ENCODE measurements around the gene MYL5. TPM values are rescaled to one million over a fixed set of nuclear protein-coding genes. Genes with fewer than 3 reads are reported as not detected.

MYL5 gene
- total RNA-seq, 1 experiment from 2014 or later = 17.1 TPM

DNA sequence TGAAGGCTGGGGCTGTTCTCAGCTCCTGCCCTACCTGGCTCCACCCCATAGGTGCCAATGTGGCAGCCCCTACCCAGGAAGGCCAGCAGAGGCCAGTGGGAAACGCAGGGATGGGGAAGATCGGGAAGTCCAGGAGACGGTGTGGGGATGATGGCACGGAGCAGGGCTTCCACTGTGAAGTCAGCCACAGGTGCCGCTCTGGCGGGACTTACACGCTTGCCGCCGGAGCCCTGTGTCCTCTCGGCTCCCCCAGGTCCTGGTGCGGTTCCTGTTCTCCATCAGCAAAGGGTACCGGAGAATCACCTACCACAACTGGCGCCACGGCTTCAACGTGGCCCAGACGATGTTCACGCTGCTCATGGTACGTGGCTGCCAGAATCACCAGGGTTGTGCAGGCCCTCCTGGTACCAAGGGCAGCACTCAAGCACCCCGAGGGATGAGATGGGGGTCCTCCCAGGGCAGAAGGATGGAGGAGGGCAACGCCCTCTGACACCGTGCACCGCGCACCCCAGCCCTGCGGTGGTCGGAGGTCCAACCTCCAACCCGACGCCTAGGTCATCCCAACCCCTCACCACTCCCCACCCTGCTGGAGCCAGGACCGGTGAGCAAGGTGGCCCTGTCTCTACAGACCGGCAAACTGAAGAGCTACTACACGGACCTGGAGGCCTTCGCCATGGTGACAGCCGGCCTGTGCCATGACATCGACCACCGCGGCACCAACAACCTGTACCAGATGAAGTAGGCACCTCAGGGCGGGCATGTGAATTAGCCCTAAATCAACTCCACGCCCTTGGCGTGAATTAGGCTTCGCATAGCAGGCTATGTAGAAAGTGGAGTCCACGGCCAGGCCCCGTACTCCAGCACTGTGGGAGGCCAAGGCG, 12.2 kb upstream of the MYL5 start:
- H3K9me3 ChIP-seq = no peaks in the 10 kb centered on the region; the same call in 1 of the 2 replicates
- H3K4me3 Mint-ChIP-seq (ENCODE audit: unreplicated experiment) = no peak overlapping the region
- H3K4me1 ChIP-seq = no peaks in the 10 kb centered on the region
- intact Hi-C loops (cut with micrococcal nuclease; ENCODE audit: unreplicated experiment) = no loop called here
- H3K36me3 Mint-ChIP-seq (ENCODE audit: insufficient read depth, unreplicated experiment) = no peaks in the 10 kb centered on the region
- no peaks in the 10 kb centered on the region for H3K36me3 ChIP-seq (ENCODE audit: control insufficient read depth, insufficient read depth, low read length)
- ChIA-PET CTCF (no interaction called here), POLR2A (no interaction called here)
- DNase-seq = no peak
- H3K27ac Mint-ChIP-seq (ENCODE audit: unreplicated experiment) = no peak overlapping the region
- peaks cover 12% of the 10 kb centered on the region for H3K9me3 Mint-ChIP-seq (ENCODE audit: unreplicated experiment)
- no peak overlapping the region for H3K4me3 ChIP-seq (ENCODE audit: low read depth, low read length)
- TF ChIP-seq, protein P1, sequence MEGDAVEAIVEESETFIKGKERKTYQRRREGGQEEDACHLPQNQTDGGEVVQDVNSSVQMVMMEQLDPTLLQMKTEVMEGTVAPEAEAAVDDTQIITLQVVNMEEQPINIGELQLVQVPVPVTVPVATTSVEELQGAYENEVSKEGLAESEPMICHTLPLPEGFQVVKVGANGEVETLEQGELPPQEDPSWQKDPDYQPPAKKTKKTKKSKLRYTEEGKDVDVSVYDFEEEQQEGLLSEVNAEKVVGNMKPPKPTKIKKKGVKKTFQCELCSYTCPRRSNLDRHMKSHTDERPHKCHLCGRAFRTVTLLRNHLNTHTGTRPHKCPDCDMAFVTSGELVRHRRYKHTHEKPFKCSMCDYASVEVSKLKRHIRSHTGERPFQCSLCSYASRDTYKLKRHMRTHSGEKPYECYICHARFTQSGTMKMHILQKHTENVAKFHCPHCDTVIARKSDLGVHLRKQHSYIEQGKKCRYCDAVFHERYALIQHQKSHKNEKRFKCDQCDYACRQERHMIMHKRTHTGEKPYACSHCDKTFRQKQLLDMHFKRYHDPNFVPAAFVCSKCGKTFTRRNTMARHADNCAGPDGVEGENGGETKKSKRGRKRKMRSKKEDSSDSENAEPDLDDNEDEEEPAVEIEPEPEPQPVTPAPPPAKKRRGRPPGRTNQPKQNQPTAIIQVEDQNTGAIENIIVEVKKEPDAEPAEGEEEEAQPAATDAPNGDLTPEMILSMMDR (IDR thresholded peaks at IDR 0.05; ENCODE audit: insufficient read depth in 1 of 2, low read depth in 1 of 2, low read length in 1 of 2, severe bottlenecking in 1 of 2, unreplicated experiment in 1 of 2) = no peak
- no peaks in the 10 kb centered on the region for H3K4me1 Mint-ChIP-seq (ENCODE audit: low read depth, unreplicated experiment)
- no TSS peak for BruUV-seq (replicated peaks)
- no peaks in the 10 kb centered on the region for H3K27me3 ChIP-seq (replicated peaks; ENCODE audit: control insufficient read depth, insufficient read depth, low read length)
- no peaks in the 10 kb centered on the region for H3K27me3 Mint-ChIP-seq (ENCODE audit: insufficient read depth, unreplicated experiment)

DNA sequence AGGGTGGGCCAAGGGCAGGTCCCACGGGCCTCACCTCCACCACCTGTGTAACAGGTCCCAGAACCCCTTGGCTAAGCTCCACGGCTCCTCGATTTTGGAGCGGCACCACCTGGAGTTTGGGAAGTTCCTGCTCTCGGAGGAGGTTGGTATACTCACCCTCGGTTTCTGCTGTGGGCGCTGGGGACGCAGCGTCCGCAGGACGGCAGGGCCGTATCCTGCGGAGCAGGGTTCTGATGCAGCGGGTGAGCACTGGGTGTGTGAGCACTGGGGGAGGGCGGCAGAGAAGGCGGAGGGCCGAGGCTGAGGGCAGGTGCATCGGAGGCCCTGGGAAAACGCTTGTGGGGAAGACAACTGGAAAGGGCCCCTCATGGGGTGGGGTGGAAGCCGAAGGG, 11.3 kb upstream of the MYL5 start:
- H3K36me3 Mint-ChIP-seq (ENCODE audit: insufficient read depth, unreplicated experiment) = no peaks in the 10 kb centered on the region

More for the DNA sequence above, 11.3 kb upstream of the MYL5 start:
- Histone ChIP-seq H3K27me3 (replicated peaks; ENCODE audit: control insufficient read depth, insufficient read depth, low read length) (no peaks in the 10 kb centered on the region), H3K4me1 (no peaks in the 10 kb centered on the region), H3K9me3 (no peaks in the 10 kb centered on the region; the same call in 1 of the 2 replicates), H3K4me3 (ENCODE audit: low read depth, low read length) (no peak overlapping the region), H3K36me3 (ENCODE audit: control insufficient read depth, insufficient read depth, low read length) (no peaks in the 10 kb centered on the region)
- Mint-ChIP-seq H3K9me3 (ENCODE audit: unreplicated experiment) (peaks cover 12% of the 10 kb centered on the region), H3K4me1 (ENCODE audit: low read depth, unreplicated experiment) (no peaks in the 10 kb centered on the region), H3K4me3 (ENCODE audit: unreplicated experiment) (no peak overlapping the region), H3K27ac (ENCODE audit: unreplicated experiment) (no peak overlapping the region), H3K27me3 (ENCODE audit: insufficient read depth, unreplicated experiment) (no peaks in the 10 kb centered on the region)
- POLR2A ChIA-PET = no interaction called here
- CTCF ChIA-PET = no interaction called here
- DNase-seq = no peak
- intact Hi-C loops (cut with micrococcal nuclease; ENCODE audit: unreplicated experiment) = no loop called here
- TF ChIP-seq, protein P1 (IDR thresholded peaks at IDR 0.05; ENCODE audit: insufficient read depth in 1 of 2, low read depth in 1 of 2, low read length in 1 of 2, severe bottlenecking in 1 of 2, unreplicated experiment in 1 of 2) = no peak
- no TSS peak for BruUV-seq (replicated peaks)

Measured in Caco-2 (cell line).